Activated naive CD8-positive, alpha-beta T cell treated with anti-CD3 and anti-CD28 coated beads, Interleukin-2, amount 10 ng/mL, durations not matched to agents 7 days and 5 days (primary cell): ENCODE measurements around the gene SIM1. TPM values are rescaled to one million over a fixed set of nuclear protein-coding genes. Genes with fewer than 3 reads are reported as not detected.

Source experiments
- ATAC-seq: fragments of 150-1000 bp; cut with Tn5 transposase; one replicate; pipeline ENCODE4 v1.10.0; 2021; ENCODE audit warnings: low read depth, moderate library complexity
- POLR2A ChIA-PET: fragments of 350-600 bp; sonication (Branson Sonifier 250); formaldehyde crosslinking; loops from one replicate; lab custom pipeline; 2021; ENCODE audit warnings: antibody characterized with exemption; lab: Charles Lee
- DNase-seq: peaks from one replicate; pipeline ENCODE4 v3.0.0; 2021
- H3K27ac Mint-ChIP-seq: one replicate; pipeline ENCODE4 v1.8.0; 2022; ENCODE audit warnings: mild to moderate bottlenecking, mixed read lengths
- H3K27me3 Mint-ChIP-seq: one replicate; pipeline ENCODE4 v1.8.0; 2022; ENCODE audit warnings: mild to moderate bottlenecking, moderate library complexity, mixed read lengths
- H3K36me3 Mint-ChIP-seq: one replicate; pipeline ENCODE4 v1.8.0; 2021; ENCODE audit warnings: mild to moderate bottlenecking, mixed read lengths
- H3K4me1 Mint-ChIP-seq: one replicate; pipeline ENCODE4 v1.8.0; 2021; ENCODE audit warnings: mixed read lengths
- H3K4me3 Mint-ChIP-seq: one replicate; pipeline ENCODE4 v1.8.0; 2022; ENCODE audit warnings: mild to moderate bottlenecking, moderate library complexity, mixed read lengths
- H3K9me3 Mint-ChIP-seq: one replicate; pipeline ENCODE4 v1.8.0; 2021; ENCODE audit warnings: mixed read lengths
- total RNA-seq, 2 experiments: library from RNA; stranded (reverse); gene quantifications; one replicate each; pipeline ENCODE4 v1.2.3, GENCODE V29; 2021

Gene SIM1
- total RNA-seq = not detected

- H3K27ac Mint-ChIP-seq = peak within 1 kb of the TSS; percentile 48
- H3K4me1 Mint-ChIP-seq = peaks cover 10% of the 10 kb centered on the region
- peaks cover 6% of the 10 kb centered on the region for H3K36me3 Mint-ChIP-seq
- POLR2A ChIA-PET = no interaction called here
- peaks cover 92% of the 10 kb centered on the region for H3K27me3 Mint-ChIP-seq
- ATAC-seq = no peak
- H3K4me3 Mint-ChIP-seq = peak within 1 kb of the TSS; percentile 22
- DNase-seq = peak; percentile 43
- H3K9me3 Mint-ChIP-seq = peaks cover 4% of the 10 kb centered on the region
These were observed at the start of gene SIM1 for GRCh38 chr6:100464903-100465700. SIM1 (minus strand) TSS chr6:100464921; CDS start chr6:100463468, 1,453 bp downstream.

GRCh38 chr6:100512203-100512862 is 47.6 kb upstream of the SIM1 start:
- ATAC-seq (no peak), DNase-seq (no peak)
- POLR2A ChIA-PET = no interaction called here
- peaks cover 39% of the 10 kb centered on the region for H3K36me3 Mint-ChIP-seq
- H3K4me3 Mint-ChIP-seq = no peak overlapping the region
- H3K4me1 Mint-ChIP-seq = peaks cover 2% of the 10 kb centered on the region
- H3K27ac Mint-ChIP-seq = no peak overlapping the region
- H3K27me3 Mint-ChIP-seq = no peaks in the 10 kb centered on the region
- H3K9me3 Mint-ChIP-seq = no peaks in the 10 kb centered on the region

GRCh38 chr6:100509101-100509500 is 44.4 kb upstream of the SIM1 start:
- POLR2A ChIA-PET = no interaction called here
- Mint-ChIP-seq H3K9me3 (no peaks in the 10 kb centered on the region), H3K4me1 (peaks cover 2% of the 10 kb centered on the region), H3K4me3 (no peak overlapping the region), H3K27ac (no peak overlapping the region), H3K36me3 (peaks cover 33% of the 10 kb centered on the region), H3K27me3 (no peaks in the 10 kb centered on the region)
- ATAC-seq (no peak), DNase-seq (no peak)

GRCh38 chr6:100506651-100507050 is 41.9 kb upstream of the SIM1 start:
- no peaks in the 10 kb centered on the region for H3K9me3 Mint-ChIP-seq
- H3K27me3 Mint-ChIP-seq = no peaks in the 10 kb centered on the region
- H3K36me3 Mint-ChIP-seq = peaks cover 20% of the 10 kb centered on the region
- DNase-seq = no peak
- peaks cover 2% of the 10 kb centered on the region for H3K4me1 Mint-ChIP-seq
- no peak for ATAC-seq
- H3K27ac Mint-ChIP-seq = no peak overlapping the region
- H3K4me3 Mint-ChIP-seq = no peak overlapping the region
- POLR2A ChIA-PET = no interaction called here

- ATAC-seq (no peak), DNase-seq (no peak)
- Mint-ChIP-seq H3K36me3 (peaks cover 14% of the 10 kb centered on the region), H3K27me3 (peaks cover 2% of the 10 kb centered on the region), H3K27ac (no peak overlapping the region), H3K4me3 (no peak overlapping the region), H3K9me3 (no peaks in the 10 kb centered on the region), H3K4me1 (peaks cover 2% of the 10 kb centered on the region)
- POLR2A ChIA-PET = no interaction called here
These were observed 40.3 kb upstream of the SIM1 start for GRCh38 chr6:100504786-100505737.

- DNase-seq (no peak), ATAC-seq (no peak)
- Mint-ChIP-seq H3K4me1 (no peaks in the 10 kb centered on the region), H3K27me3 (peaks cover 10% of the 10 kb centered on the region), H3K27ac (no peak overlapping the region), H3K9me3 (no peaks in the 10 kb centered on the region), H3K4me3 (no peak overlapping the region), H3K36me3 (peaks cover 7% of the 10 kb centered on the region)
- POLR2A ChIA-PET = no interaction called here
These were observed 38.5 kb upstream of the SIM1 start for GRCh38 chr6:100503043-100503705.

GRCh38 chr6:100493206-100493888 is 28.6 kb upstream of the SIM1 start:
- H3K4me3 Mint-ChIP-seq = no peak overlapping the region
- no peaks in the 10 kb centered on the region for H3K36me3 Mint-ChIP-seq
- no peak overlapping the region for H3K27ac Mint-ChIP-seq
- ATAC-seq (no peak), DNase-seq (no peak)
- peaks cover 1% of the 10 kb centered on the region for H3K9me3 Mint-ChIP-seq
- H3K4me1 Mint-ChIP-seq = no peaks in the 10 kb centered on the region
- POLR2A ChIA-PET = no interaction called here
- peaks cover 34% of the 10 kb centered on the region for H3K27me3 Mint-ChIP-seq

- H3K4me3 Mint-ChIP-seq = no peak overlapping the region
- no peak for DNase-seq
- peaks cover 40% of the 10 kb centered on the region for H3K27me3 Mint-ChIP-seq
- no peaks in the 10 kb centered on the region for H3K4me1 Mint-ChIP-seq
- no peak for ATAC-seq
- POLR2A ChIA-PET = no interaction called here
- no peaks in the 10 kb centered on the region for H3K36me3 Mint-ChIP-seq
- peaks cover 1% of the 10 kb centered on the region for H3K9me3 Mint-ChIP-seq
- no peak overlapping the region for H3K27ac Mint-ChIP-seq
These were observed 27.4 kb upstream of the SIM1 start for GRCh38 chr6:100491952-100492670.

- H3K27me3 Mint-ChIP-seq = peaks cover 37% of the 10 kb centered on the region
- POLR2A ChIA-PET = no interaction called here
- no peak overlapping the region for H3K27ac Mint-ChIP-seq
- H3K36me3 Mint-ChIP-seq = no peaks in the 10 kb centered on the region
- ATAC-seq (no peak), DNase-seq (no peak)
- H3K9me3 Mint-ChIP-seq = no peaks in the 10 kb centered on the region
- no peaks in the 10 kb centered on the region for H3K4me1 Mint-ChIP-seq
- H3K4me3 Mint-ChIP-seq = no peak overlapping the region
These were observed 25.3 kb upstream of the SIM1 start for GRCh38 chr6:100490065-100490464.

- H3K9me3 Mint-ChIP-seq = no peaks in the 10 kb centered on the region
- H3K4me3 Mint-ChIP-seq = no peak overlapping the region
- no peak for ATAC-seq
- no peaks in the 10 kb centered on the region for H3K36me3 Mint-ChIP-seq
- POLR2A ChIA-PET = no interaction called here
- H3K27ac Mint-ChIP-seq = no peak overlapping the region
- H3K27me3 Mint-ChIP-seq = peaks cover 34% of the 10 kb centered on the region
- no peaks in the 10 kb centered on the region for H3K4me1 Mint-ChIP-seq
- DNase-seq = no peak
These were observed 23.5 kb upstream of the SIM1 start for GRCh38 chr6:100488244-100488643.

- H3K9me3 Mint-ChIP-seq = no peaks in the 10 kb centered on the region
- peaks cover 34% of the 10 kb centered on the region for H3K27me3 Mint-ChIP-seq
- no peak for ATAC-seq
- H3K36me3 Mint-ChIP-seq = no peaks in the 10 kb centered on the region
- no peak for DNase-seq
- no peak overlapping the region for H3K27ac Mint-ChIP-seq
- POLR2A ChIA-PET = no interaction called here
- no peak overlapping the region for H3K4me3 Mint-ChIP-seq
- H3K4me1 Mint-ChIP-seq = no peaks in the 10 kb centered on the region
These were observed 22.9 kb upstream of the SIM1 start for GRCh38 chr6:100487638-100488037.

- DNase-seq (no peak), ATAC-seq (no peak)
- no peak overlapping the region for H3K27ac Mint-ChIP-seq
- no peaks in the 10 kb centered on the region for H3K9me3 Mint-ChIP-seq
- H3K4me3 Mint-ChIP-seq = no peak overlapping the region
- H3K36me3 Mint-ChIP-seq = no peaks in the 10 kb centered on the region
- POLR2A ChIA-PET = no interaction called here
- H3K4me1 Mint-ChIP-seq = no peaks in the 10 kb centered on the region
- H3K27me3 Mint-ChIP-seq = peaks cover 21% of the 10 kb centered on the region
These were observed 20.5 kb upstream of the SIM1 start for GRCh38 chr6:100485268-100485667.
